ACC112 (cell line): Measurements from ENCODE around the gene NETO1.

Experiments used
- H2AFZ ChIP-seq: fragments of 200-600 bp; sonication (generic); one replicate; pipeline ENCODE4 v1.6.0; 2017; ENCODE audit warnings: antibody characterized with exemption, low read length; ENCODE audit not compliant: unreplicated experiment
- H3K27ac ChIP-seq: fragments of 200-600 bp; sonication (generic); 2 replicates; pipeline ENCODE4 v1.5.1; 2014; ENCODE audit warnings: low read depth, mild to moderate bottlenecking, antibody characterized with exemption, low read length, moderate library complexity
- H3K27me3 ChIP-seq: fragments of 200-600 bp; sonication (generic); 2 replicates; pipeline ENCODE4 v1.6.1; 2014; ENCODE audit warnings: mild to moderate bottlenecking, antibody characterized with exemption, low read length, moderate library complexity, mixed read lengths; ENCODE audit not compliant: insufficient read depth
- H3K36me3 ChIP-seq: fragments of 200-600 bp; sonication (generic); 2 replicates; pipeline ENCODE4 v1.6.1; 2016; ENCODE audit warnings: mild to moderate bottlenecking, antibody characterized with exemption, low read length, moderate library complexity, mixed read lengths; ENCODE audit not compliant: insufficient read depth
- H3K4me1 ChIP-seq: fragments of 200-600 bp; sonication (generic); one replicate; pipeline ENCODE4 v1.6.1; 2016; ENCODE audit warnings: low read length, mixed read lengths; ENCODE audit not compliant: insufficient read depth, unreplicated experiment, control insufficient read depth
- H3K4me3 ChIP-seq: fragments of 200-600 bp; sonication (generic); 2 replicates; pipeline ENCODE4 v1.5.1; 2014; ENCODE audit warnings: mild to moderate bottlenecking, low read depth, low read length
- H3K79me2 ChIP-seq: fragments of 200-600 bp; sonication (generic); one replicate; pipeline ENCODE4 v1.6.0; 2016; ENCODE audit warnings: low read length; ENCODE audit not compliant: control insufficient read depth, unreplicated experiment, insufficient read depth

NETO1 gene

DNA sequence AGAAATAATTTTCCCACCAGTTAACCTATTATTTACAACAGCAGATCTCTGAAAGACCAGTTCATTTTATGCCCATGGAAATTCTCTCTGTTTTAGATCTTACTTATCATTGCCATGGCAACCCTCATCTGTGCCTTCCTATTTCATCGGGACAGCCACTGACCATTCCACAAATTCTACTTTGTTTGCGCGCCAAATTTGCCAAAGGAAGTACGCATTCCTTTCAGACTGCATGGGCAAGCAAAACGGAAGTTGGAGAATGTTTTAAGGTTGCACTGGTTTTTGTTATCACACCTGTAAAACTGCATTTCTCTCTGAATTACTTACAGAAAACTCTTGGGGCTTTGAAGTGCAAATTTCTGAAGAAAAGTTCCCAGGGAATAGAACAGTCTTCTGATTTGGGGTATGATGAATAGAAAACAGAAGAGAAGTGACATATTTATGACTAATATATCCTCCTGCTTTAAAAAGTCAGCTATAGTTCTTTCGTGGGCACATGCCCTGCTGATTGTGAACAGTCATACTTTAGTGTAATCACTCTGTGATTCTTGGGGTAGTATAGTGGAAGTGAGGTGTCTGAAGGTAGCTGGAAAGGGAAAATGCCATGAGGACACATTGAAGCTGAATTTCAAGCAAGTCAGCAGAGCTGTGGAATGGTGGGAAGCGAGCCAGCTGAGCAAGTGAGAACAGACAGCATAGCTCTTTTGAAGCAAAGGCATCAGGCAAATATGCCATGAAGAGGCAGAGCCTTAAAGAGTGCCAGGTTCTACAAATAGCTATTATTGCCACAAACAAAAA is 20.9 kb downstream of the NETO1 start:
- H3K4me3 ChIP-seq: no peak overlapping the region
- no peaks in the 10 kb centered on the region for H3K4me1 ChIP-seq
- no peak overlapping the region for H2AFZ ChIP-seq
- H3K36me3 ChIP-seq: no peaks in the 10 kb centered on the region
- no peak overlapping the region for H3K27ac ChIP-seq
- peaks cover 14% of the 10 kb centered on the region; the same call in 1 of the 2 replicates for H3K27me3 ChIP-seq
- no peaks in the 10 kb centered on the region for H3K79me2 ChIP-seq

DNA sequence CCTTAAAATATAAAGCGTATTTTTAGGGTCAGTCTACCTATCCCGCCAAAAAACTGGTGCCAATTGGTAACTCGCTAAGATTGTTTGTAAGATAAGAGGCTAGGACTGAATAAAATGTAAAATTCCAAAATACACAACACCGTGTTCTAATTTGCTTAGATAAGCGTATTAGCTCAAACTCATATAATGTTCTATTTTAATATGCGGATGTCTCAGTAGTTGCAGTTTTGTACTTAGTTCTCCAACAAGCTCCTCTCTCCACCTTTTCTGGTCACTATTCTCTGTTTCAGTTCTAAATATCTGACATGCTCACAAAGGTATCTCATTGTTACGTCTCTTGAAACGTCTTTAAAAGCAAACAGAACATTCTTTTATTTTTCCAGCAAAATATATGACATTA is 24.0 kb downstream of the NETO1 start:
- Histone ChIP-seq H3K27ac (no peak overlapping the region), H3K27me3 (peaks cover 14% of the 10 kb centered on the region; the same call in 1 of the 2 replicates), H3K79me2 (no peaks in the 10 kb centered on the region), H3K4me1 (no peaks in the 10 kb centered on the region), H3K36me3 (no peaks in the 10 kb centered on the region), H3K4me3 (no peak overlapping the region), H2AFZ (no peak overlapping the region)

DNA sequence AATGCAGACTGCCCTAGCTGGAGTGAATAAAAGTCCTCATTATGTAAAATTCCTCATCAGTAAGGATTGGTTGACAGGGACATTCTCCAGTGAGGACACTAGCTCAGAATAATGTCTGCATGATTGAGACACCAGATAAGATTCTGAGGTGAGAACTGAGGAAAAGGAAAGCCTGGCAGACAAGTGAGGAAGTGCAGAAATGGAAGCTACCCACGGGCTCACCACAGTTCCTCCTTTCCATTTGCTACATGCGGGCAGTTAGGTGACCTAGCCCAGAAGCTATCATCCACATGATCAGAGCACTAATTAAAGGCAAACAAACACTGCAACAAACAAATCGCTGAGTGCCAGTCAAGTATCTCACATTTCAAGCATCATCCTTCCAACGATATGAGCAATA is 27.7 kb downstream of the NETO1 start:
- Histone ChIP-seq H3K79me2 (no peaks in the 10 kb centered on the region), H3K36me3 (no peaks in the 10 kb centered on the region), H3K27me3 (peaks cover 23% of the 10 kb centered on the region; the same call in 1 of the 2 replicates), H3K4me3 (no peak overlapping the region), H3K4me1 (no peaks in the 10 kb centered on the region), H3K27ac (no peak overlapping the region), H2AFZ (no peak overlapping the region)

DNA sequence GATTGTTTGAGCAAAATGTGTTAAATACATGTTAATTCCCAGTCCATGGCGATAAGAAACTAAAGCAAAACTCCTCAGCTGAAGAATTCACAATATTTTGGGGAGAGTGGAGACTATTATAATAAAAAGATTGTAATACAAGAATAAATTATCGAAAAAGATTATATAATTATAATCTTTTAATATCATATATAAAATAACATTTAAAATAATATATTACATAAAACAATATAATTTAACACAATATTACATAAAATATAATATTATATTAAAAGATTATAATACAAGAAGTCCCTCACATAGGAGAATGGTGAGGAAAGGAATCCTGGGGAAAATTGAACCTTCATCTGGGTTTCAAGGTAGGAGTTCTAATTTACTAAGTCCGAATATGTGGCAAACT is 33.1 kb downstream of the NETO1 start:
- Histone ChIP-seq H3K27ac (no peak overlapping the region), H3K4me1 (no peaks in the 10 kb centered on the region), H3K27me3 (peaks cover 9% of the 10 kb centered on the region; the same call in 1 of the 2 replicates), H3K79me2 (no peaks in the 10 kb centered on the region), H3K36me3 (no peaks in the 10 kb centered on the region), H2AFZ (no peak overlapping the region), H3K4me3 (no peak overlapping the region)

- Histone ChIP-seq H3K27me3 (peaks cover 9% of the 10 kb centered on the region; the same call in 1 of the 2 replicates), H3K4me1 (no peaks in the 10 kb centered on the region)
These were observed 34.3 kb downstream of the NETO1 start for GRCh38 chr18:72833471-72833870.

GRCh38 chr18:72830109-72830508 is 37.7 kb downstream of the NETO1 start:
- Histone ChIP-seq H3K27me3 (peaks cover 8% of the 10 kb centered on the region; the same call in 1 of the 2 replicates), H3K27ac (no peak overlapping the region), H3K36me3 (no peaks in the 10 kb centered on the region), H3K4me3 (no peak overlapping the region), H3K79me2 (no peaks in the 10 kb centered on the region), H3K4me1 (no peaks in the 10 kb centered on the region), H2AFZ (no peak overlapping the region)

More at GRCh38 chr18:72833471-72833870, 34.3 kb downstream of the NETO1 start:
- Histone ChIP-seq H2AFZ (no peak overlapping the region), H3K4me3 (no peak overlapping the region), H3K27ac (no peak overlapping the region), H3K79me2 (no peaks in the 10 kb centered on the region), H3K36me3 (no peaks in the 10 kb centered on the region)

DNA sequence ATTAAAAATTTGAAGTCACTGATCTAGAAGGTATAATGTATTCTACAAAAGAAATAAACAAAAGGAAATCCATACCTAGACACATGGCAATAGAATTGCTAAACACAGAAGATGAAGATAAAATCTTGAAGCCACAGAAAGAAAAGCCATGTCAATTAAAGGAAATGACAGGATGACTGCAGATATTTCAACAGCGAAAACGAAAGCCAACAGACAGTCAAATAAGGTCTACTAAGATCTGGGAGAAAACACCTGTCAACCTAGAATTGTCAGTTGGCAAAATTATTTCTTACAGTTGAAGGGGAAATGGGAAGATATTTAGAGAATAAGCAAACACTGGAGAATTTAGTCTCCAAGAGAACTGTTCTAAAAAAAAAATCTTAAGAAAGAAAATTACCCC is 39.2 kb downstream of the NETO1 start:
- Histone ChIP-seq H3K4me3 (no peak overlapping the region), H3K36me3 (no peaks in the 10 kb centered on the region), H3K4me1 (no peaks in the 10 kb centered on the region), H3K27me3 (peaks cover 8% of the 10 kb centered on the region; the same call in 1 of the 2 replicates), H3K27ac (no peak overlapping the region), H2AFZ (no peak overlapping the region), H3K79me2 (no peaks in the 10 kb centered on the region)

- Histone ChIP-seq H3K36me3 (no peaks in the 10 kb centered on the region), H3K4me1 (no peaks in the 10 kb centered on the region), H3K79me2 (no peaks in the 10 kb centered on the region), H3K27me3 (peaks cover 8% of the 10 kb centered on the region; the same call in 1 of the 2 replicates), H3K4me3 (no peak overlapping the region), H3K27ac (no peak overlapping the region), H2AFZ (no peak overlapping the region)
These were observed 41.1 kb downstream of the NETO1 start for GRCh38 chr18:72826736-72827135.

DNA sequence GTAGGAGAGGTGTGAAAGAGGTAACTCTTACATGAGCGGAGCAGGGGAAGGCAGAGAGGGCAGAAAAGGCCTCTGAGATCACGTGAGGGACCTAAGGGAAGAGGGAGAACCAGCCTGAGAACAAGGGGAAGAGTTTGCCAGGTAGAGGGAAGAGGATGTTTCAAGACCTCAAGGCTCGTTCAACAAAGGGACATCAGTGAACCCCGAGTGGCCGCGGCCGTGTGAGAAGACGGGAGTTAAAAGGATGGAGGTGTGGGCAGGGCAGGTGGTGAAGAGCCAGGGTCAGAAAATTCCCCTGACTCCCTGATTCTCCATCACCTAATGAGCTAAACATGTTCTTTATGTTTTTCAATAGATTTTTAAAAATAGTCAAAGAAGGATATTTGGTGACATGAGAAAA is 44.4 kb downstream of the NETO1 start:
- Histone ChIP-seq H3K4me3 (no peak overlapping the region), H3K4me1 (no peaks in the 10 kb centered on the region), H2AFZ (no peak overlapping the region), H3K79me2 (no peaks in the 10 kb centered on the region), H3K27me3 (peaks cover 8% of the 10 kb centered on the region; the same call in 1 of the 2 replicates), H3K36me3 (no peaks in the 10 kb centered on the region), H3K27ac (no peak overlapping the region)

DNA sequence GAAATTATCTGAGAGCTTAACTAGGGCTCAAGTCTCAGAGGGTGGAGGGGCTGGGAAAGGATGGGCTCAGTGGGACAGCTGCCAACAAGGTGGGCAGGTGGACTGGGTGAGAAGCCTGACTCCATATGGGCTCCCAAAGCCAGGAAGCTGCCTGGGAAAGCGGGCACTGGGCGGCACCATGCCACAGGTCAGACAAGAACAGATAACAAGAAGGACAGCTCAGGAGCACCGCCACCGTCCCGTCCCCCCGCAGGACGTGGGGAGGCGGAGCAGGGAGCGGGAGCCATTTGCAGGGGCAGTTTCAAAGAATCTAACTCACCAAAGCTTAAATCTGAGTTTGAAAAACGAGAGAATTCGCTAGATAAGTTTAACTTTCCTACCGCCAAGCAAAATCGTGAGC is 45.6 kb downstream of the NETO1 start:
- no peaks in the 10 kb centered on the region for H3K4me1 ChIP-seq
- no peak overlapping the region for H3K27ac ChIP-seq
- H2AFZ ChIP-seq: no peak overlapping the region
- no peaks in the 10 kb centered on the region for H3K79me2 ChIP-seq
- H3K27me3 ChIP-seq: peaks cover 13% of the 10 kb centered on the region; the same call in 1 of the 2 replicates
- H3K36me3 ChIP-seq: no peaks in the 10 kb centered on the region
- H3K4me3 ChIP-seq: no peak overlapping the region

- H3K36me3 ChIP-seq: no peaks in the 10 kb centered on the region
- H3K4me1 ChIP-seq: no peaks in the 10 kb centered on the region
- no peak overlapping the region for H2AFZ ChIP-seq
- H3K27me3 ChIP-seq: peaks cover 5% of the 10 kb centered on the region; the same call in 1 of the 2 replicates
- no peak overlapping the region for H3K4me3 ChIP-seq
- no peaks in the 10 kb centered on the region for H3K79me2 ChIP-seq
- H3K27ac ChIP-seq: no peak overlapping the region
These were observed 47.2 kb downstream of the NETO1 start for GRCh38 chr18:72820571-72820970.
